ENCODE data around the gene CWC25. TPM values are rescaled to one million over a fixed set of nuclear protein-coding genes. Genes with fewer than 3 reads are reported as not detected.

CWC25 gene
- total and polyA plus RNA-seq, 2 of the 13 experiments (the other 11 are each of a cell fraction or from before 2014, with no cell fraction given) = 15.6 to 22.7 TPM

DNA sequence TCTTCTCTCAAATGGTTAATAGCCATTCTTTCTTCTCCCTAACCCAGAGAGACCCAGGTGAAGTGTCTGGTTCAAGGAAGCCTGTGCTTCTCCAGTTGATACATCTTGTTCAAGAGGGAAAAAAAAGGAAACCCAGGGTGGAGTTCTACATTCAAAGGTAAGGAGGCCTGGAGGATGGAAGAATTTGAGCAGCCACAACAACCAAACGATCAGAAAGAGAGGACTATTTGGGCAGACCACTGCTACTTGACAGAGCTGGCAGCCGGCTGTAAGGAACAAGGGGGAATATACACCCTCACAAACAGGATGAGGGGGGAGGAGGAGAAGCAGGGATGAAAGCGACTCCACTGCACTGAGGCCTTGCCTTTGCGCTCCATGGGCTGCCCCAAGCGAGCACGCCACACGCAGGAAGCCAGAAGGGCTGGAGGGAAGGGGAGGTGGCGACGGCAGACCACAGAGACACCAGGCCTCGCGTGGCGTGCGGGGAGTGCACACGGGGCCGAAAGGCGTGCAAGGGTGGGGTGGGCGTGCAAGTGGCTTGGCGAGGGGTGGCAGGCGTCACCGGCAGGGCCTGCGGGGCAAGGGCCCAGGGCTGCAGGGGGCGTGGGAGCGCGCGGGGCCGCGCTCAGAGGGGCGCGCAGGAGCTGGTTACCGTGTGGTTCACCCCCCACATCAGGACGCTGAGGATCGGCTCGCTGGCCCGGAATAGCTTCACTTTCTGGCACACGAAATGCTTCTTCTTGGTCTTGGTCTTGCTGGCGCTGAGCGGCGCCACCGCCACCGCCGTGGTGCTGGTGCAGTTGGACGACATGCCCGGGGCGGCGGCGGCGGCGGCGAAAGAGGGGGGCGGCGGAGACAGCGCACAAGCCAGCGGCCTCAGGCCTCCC is 26.3 kb downstream of the CWC25 start (continued):
- TF ChIP-seq, protein P1, sequence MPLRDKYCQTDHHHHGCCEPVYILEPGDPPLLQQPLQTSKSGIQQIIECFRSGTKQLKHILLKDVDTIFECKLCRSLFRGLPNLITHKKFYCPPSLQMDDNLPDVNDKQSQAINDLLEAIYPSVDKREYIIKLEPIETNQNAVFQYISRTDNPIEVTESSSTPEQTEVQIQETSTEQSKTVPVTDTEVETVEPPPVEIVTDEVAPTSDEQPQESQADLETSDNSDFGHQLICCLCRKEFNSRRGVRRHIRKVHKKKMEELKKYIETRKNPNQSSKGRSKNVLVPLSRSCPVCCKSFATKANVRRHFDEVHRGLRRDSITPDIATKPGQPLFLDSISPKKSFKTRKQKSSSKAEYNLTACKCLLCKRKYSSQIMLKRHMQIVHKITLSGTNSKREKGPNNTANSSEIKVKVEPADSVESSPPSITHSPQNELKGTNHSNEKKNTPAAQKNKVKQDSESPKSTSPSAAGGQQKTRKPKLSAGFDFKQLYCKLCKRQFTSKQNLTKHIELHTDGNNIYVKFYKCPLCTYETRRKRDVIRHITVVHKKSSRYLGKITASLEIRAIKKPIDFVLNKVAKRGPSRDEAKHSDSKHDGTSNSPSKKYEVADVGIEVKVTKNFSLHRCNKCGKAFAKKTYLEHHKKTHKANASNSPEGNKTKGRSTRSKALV (CRISPR knock-in tag; IDR thresholded peaks at IDR 0.05) = no peak
- no peak for TF ChIP-seq ZC3H4 (CRISPR knock-in tag; IDR thresholded peaks at IDR 0.05; ENCODE audit: borderline replicate concordance)
- no peak for TF ChIP-seq SP5 (CRISPR knock-in tag; IDR thresholded peaks at IDR 0.05; ENCODE audit: borderline replicate concordance, low read depth)
- 0 out of 2 replicates have a peak, but pooled peaks have one; percentile 43 for TF ChIP-seq TSC22D2 (CRISPR knock-in tag; IDR thresholded peaks at IDR 0.05; ENCODE audit: borderline replicate concordance)
- TF ChIP-seq, protein P2, sequence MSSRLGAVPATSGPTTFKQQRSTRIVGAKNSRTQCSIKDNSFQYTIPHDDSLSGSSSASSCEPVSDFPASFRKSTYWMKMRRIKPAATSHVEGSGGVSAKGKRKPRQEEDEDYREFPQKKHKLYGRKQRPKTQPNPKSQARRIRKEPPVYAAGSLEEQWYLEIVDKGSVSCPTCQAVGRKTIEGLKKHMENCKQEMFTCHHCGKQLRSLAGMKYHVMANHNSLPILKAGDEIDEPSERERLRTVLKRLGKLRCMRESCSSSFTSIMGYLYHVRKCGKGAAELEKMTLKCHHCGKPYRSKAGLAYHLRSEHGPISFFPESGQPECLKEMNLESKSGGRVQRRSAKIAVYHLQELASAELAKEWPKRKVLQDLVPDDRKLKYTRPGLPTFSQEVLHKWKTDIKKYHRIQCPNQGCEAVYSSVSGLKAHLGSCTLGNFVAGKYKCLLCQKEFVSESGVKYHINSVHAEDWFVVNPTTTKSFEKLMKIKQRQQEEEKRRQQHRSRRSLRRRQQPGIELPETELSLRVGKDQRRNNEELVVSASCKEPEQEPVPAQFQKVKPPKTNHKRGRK (CRISPR knock-in tag; IDR thresholded peaks at IDR 0.05) = no peak
- TF ChIP-seq GPN1 (CRISPR knock-in tag; IDR thresholded peaks at IDR 0.05; ENCODE audit: borderline replicate concordance) = peak; percentile 16; the same call in 1 of the 2 replicates
- TF ChIP-seq SMAD3 (CRISPR knock-in tag; IDR thresholded peaks at IDR 0.05) = no peak
- TF ChIP-seq, protein P3, sequence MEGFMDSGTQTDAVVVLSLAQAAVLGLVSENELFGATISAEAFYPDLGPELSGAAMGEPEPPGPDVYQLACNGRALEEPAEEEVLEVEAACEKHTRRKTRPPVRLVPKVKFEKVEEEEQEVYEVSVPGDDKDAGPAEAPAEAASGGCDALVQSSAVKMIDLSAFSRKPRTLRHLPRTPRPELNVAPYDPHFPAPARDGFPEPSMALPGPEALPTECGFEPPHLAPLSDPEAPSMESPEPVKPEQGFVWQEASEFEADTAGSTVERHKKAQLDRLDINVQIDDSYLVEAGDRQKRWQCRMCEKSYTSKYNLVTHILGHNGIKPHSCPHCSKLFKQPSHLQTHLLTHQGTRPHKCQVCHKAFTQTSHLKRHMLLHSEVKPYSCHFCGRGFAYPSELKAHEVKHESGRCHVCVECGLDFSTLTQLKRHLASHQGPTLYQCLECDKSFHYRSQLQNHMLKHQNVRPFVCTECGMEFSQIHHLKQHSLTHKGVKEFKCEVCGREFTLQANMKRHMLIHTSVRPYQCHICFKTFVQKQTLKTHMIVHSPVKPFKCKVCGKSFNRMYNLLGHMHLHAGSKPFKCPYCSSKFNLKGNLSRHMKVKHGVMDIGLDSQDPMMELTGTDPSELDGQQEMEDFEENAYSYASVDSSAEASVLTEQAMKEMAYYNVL (CRISPR knock-in tag; IDR thresholded peaks at IDR 0.05; ENCODE audit: borderline replicate concordance) = no peak; the same call in 1 of the 2 replicates
- no peak for TF ChIP-seq SIX4 (CRISPR knock-in tag; IDR thresholded peaks at IDR 0.05)
- TF ChIP-seq, protein P4, sequence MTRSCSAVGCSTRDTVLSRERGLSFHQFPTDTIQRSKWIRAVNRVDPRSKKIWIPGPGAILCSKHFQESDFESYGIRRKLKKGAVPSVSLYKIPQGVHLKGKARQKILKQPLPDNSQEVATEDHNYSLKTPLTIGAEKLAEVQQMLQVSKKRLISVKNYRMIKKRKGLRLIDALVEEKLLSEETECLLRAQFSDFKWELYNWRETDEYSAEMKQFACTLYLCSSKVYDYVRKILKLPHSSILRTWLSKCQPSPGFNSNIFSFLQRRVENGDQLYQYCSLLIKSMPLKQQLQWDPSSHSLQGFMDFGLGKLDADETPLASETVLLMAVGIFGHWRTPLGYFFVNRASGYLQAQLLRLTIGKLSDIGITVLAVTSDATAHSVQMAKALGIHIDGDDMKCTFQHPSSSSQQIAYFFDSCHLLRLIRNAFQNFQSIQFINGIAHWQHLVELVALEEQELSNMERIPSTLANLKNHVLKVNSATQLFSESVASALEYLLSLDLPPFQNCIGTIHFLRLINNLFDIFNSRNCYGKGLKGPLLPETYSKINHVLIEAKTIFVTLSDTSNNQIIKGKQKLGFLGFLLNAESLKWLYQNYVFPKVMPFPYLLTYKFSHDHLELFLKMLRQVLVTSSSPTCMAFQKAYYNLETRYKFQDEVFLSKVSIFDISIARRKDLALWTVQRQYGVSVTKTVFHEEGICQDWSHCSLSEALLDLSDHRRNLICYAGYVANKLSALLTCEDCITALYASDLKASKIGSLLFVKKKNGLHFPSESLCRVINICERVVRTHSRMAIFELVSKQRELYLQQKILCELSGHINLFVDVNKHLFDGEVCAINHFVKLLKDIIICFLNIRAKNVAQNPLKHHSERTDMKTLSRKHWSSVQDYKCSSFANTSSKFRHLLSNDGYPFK (CRISPR knock-in tag; IDR thresholded peaks at IDR 0.05; ENCODE audit: borderline replicate concordance) = no peak; the same call in 1 of the 2 replicates
- TF ChIP-seq ZEB1 (IDR thresholded peaks at IDR 0.05; ENCODE audit: insufficient replicate concordance, low read depth) = no peak
- TF ChIP-seq REL (CRISPR knock-in tag; conservative IDR thresholded peaks at IDR 0.05) = peak; percentile 19; the same call in 1 of the 2 replicates
- TF ChIP-seq, protein P5, sequence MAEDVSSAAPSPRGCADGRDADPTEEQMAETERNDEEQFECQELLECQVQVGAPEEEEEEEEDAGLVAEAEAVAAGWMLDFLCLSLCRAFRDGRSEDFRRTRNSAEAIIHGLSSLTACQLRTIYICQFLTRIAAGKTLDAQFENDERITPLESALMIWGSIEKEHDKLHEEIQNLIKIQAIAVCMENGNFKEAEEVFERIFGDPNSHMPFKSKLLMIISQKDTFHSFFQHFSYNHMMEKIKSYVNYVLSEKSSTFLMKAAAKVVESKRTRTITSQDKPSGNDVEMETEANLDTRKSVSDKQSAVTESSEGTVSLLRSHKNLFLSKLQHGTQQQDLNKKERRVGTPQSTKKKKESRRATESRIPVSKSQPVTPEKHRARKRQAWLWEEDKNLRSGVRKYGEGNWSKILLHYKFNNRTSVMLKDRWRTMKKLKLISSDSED (CRISPR knock-in tag; IDR thresholded peaks at IDR 0.05) = no peak
- no peak for TF ChIP-seq YY1 (IDR thresholded peaks at IDR 0.05; ENCODE audit: insufficient read depth, insufficient replicate concordance, low read depth, low read length)
- TF ChIP-seq NR1H2 (CRISPR knock-in tag; IDR thresholded peaks at IDR 0.05; ENCODE audit: borderline replicate concordance, low read depth) = no peak; the same call in 1 of the 2 replicates
- TF ChIP-seq XRCC5 (optimal IDR thresholded peaks at IDR 0.05; ENCODE audit: low read length) = no peak

Data from HepG2 (cell line).